Mesenchymal stem cell (in vitro differentiated cells and primary cell): ENCODE data around the gene PALM.
A peak's percentile ranks its signal among the peaks of the same experiment; 100 is the strongest.

ENCODE experiments used
- DNase-seq: peaks from one replicate; pipeline ENCODE4 v3.0.0-alpha.2; 2013
- H2AFZ ChIP-seq: one replicate; pipeline ENCODE4 v1.6.1; 2013; ENCODE audit warnings: low read depth, mild to moderate bottlenecking, control low read depth, inconsistent platforms, low read length, moderate library complexity
- H2AK5ac ChIP-seq: 2 replicates; pipeline ENCODE4 v1.6.1; 2013; ENCODE audit warnings: low read length, moderate library complexity, mild to moderate bottlenecking, inconsistent platforms; ENCODE audit not compliant: severe bottlenecking
- H2BK120ac ChIP-seq: one replicate; pipeline ENCODE4 v1.6.1; 2013; ENCODE audit warnings: low read depth, mild to moderate bottlenecking, inconsistent platforms, low read length, moderate library complexity
- H2BK12ac ChIP-seq, 2 experiments: one replicate each; pipeline ENCODE4 v1.6.1; 2013; ENCODE audit warnings: inconsistent platforms in 2 of 2, low read length in 2 of 2, mild to moderate bottlenecking in 2 of 2, moderate library complexity in 2 of 2, control low read depth in 1 of 2
- H2BK15ac ChIP-seq: one replicate; pipeline ENCODE4 v1.6.1; 2013; ENCODE audit warnings: mild to moderate bottlenecking, low read depth, inconsistent platforms; ENCODE audit not compliant: poor library complexity, severe bottlenecking
- H2BK5ac ChIP-seq: 2 replicates; pipeline ENCODE4 v1.6.1; 2013; ENCODE audit warnings: low read depth, mild to moderate bottlenecking, low read length, control low read depth, inconsistent platforms; ENCODE audit not compliant: poor library complexity, severe bottlenecking
- H3K14ac ChIP-seq, 2 experiments: one replicate each; pipeline ENCODE4 v1.6.1; 2013; ENCODE audit warnings: inconsistent platforms in 2 of 2, low read length in 2 of 2, control low read depth in 1 of 2, mild to moderate bottlenecking in 1 of 2, moderate library complexity in 1 of 2
- H3K18ac ChIP-seq, 2 experiments: one replicate each; pipeline ENCODE4 v1.6.1; 2013; ENCODE audit warnings: inconsistent platforms in 2 of 2, low read length in 2 of 2, control low read depth in 1 of 2, low read depth in 1 of 2, mild to moderate bottlenecking in 1 of 2
- H3K23ac ChIP-seq, 2 experiments: one replicate each; pipeline ENCODE4 v1.6.1; 2013; ENCODE audit warnings: inconsistent platforms in 2 of 2, low read length in 2 of 2, mild to moderate bottlenecking in 2 of 2, moderate library complexity in 2 of 2, control low read depth in 1 of 2
- H3K27ac ChIP-seq: 2 replicates; pipeline ENCODE4 v1.5.1; 2013; ENCODE audit warnings: mild to moderate bottlenecking, moderate library complexity, low read length, control low read depth, inconsistent platforms; ENCODE audit not compliant: poor library complexity, severe bottlenecking
- H3K27me3 ChIP-seq, 2 experiments: 2 replicates each; pipeline versions ENCODE4 v1.6.1 to v1.7.0; 2013; ENCODE audit warnings: low read length in 2 of 2, mild to moderate bottlenecking in 2 of 2, moderate library complexity in 2 of 2, control low read depth in 1 of 2, inconsistent platforms in 1 of 2; ENCODE audit not compliant: control insufficient read depth in 1 of 2, insufficient read depth in 1 of 2
- H3K36me3 ChIP-seq, 2 experiments: 2 replicates each; pipeline versions ENCODE4 v1.6.1 to v1.7.0; 2013; ENCODE audit warnings: low read length in 2 of 2, control low read depth in 1 of 2, inconsistent platforms in 1 of 2, low read depth in 1 of 2, mild to moderate bottlenecking in 1 of 2; ENCODE audit not compliant: insufficient read depth in 2 of 2, control insufficient read depth in 1 of 2
- H3K4ac ChIP-seq, 2 experiments: one replicate each; pipeline ENCODE4 v1.6.1; 2013; ENCODE audit warnings: inconsistent platforms in 2 of 2, low read length in 2 of 2, mild to moderate bottlenecking in 2 of 2, moderate library complexity in 2 of 2, control low read depth in 1 of 2, low read depth in 1 of 2
- H3K4me1 ChIP-seq: 2 replicates; pipeline ENCODE4 v1.6.1; 2013; ENCODE audit warnings: low read depth, low read length, control low read depth; ENCODE audit not compliant: control insufficient read depth, insufficient read depth
- H3K4me2 ChIP-seq: 2 replicates; pipeline ENCODE4 v1.6.1; 2013; ENCODE audit warnings: low read length, mild to moderate bottlenecking, inconsistent platforms; ENCODE audit not compliant: poor library complexity, severe bottlenecking
- H3K4me3 ChIP-seq, 2 experiments: 2 replicates each; pipeline versions ENCODE4 v1.5.1 to v1.7.0; 2013; ENCODE audit warnings: low read length in 2 of 2, mild to moderate bottlenecking in 2 of 2, control low read depth in 1 of 2, low read depth in 1 of 2; ENCODE audit not compliant: insufficient read depth in 1 of 2
- H3K79me1 ChIP-seq: replicated peaks from 2 replicates; pipeline ENCODE4 v1.6.1; 2013; ENCODE audit warnings: mild to moderate bottlenecking, control low read depth, low read length, inconsistent platforms; ENCODE audit not compliant: poor library complexity, severe bottlenecking
- H3K9ac ChIP-seq: 2 replicates; pipeline ENCODE4 v1.7.0; 2013; ENCODE audit warnings: mild to moderate bottlenecking, low read length, moderate library complexity
- H3K9me3 ChIP-seq: 2 replicates; pipeline ENCODE4 v1.7.0; 2013; ENCODE audit warnings: mild to moderate bottlenecking, low read length; ENCODE audit not compliant: control insufficient read depth
- H4K8ac ChIP-seq: one replicate; pipeline ENCODE4 v1.6.1; 2013; ENCODE audit warnings: inconsistent platforms, mild to moderate bottlenecking, low read length, moderate library complexity
- H4K91ac ChIP-seq: one replicate; pipeline ENCODE4 v1.6.1; 2013; ENCODE audit warnings: mild to moderate bottlenecking, low read length, inconsistent platforms
- WGBS: methylation state at CpG from one replicate; pipeline ENCODE4 v1.1.7; 2013; ENCODE audit warnings: mixed read lengths; 5-methylcytosine and 5-hydroxymethylcytosine counted together

Gene PALM

DNA sequence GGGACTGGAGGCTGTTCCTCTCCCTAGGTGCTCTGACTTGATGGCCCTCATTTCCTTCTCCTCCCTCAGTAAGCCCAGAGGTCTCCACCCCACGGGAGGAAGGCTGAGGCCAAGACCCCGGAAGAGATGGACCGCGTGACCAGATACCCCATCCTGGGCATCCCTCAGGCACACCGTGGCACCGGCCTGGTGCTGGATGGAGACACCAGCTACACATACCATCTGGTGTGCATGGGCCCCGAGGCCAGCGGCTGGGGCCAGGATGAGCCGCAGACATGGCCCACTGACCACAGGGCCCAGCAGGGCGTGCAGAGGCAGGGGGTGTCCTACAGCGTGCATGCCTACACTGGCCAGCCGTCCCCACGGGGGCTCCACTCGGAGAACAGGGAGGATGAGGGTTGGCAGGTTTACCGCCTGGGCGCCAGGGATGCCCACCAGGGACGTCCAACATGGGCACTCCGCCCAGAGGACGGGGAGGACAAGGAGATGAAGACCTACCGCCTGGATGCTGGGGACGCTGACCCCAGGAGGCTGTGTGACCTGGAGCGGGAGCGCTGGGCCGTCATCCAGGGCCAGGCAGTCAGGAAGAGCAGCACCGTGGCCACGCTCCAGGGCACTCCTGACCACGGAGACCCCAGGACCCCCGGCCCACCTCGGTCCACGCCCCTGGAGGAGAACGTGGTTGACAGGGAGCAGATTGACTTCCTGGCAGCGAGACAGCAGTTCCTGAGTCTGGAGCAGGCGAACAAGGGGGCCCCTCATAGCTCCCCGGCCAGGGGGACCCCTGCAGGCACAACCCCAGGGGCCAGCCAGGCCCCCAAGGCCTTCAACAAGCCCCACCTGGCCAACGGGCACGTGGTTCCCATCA is 48.3 kb downstream of the PALM start:
- Histone ChIP-seq H2BK5ac (no peak overlapping the region), H3K14ac (peak overlapping the region in 1 of 2 experiments; percentile 42), H3K4ac (no peak overlapping the region), H3K27me3 (no peaks in the 10 kb centered on the region), H2AFZ (no peak overlapping the region), H3K36me3 (no peaks in the 10 kb centered on the region), H2AK5ac (no peak overlapping the region), H4K8ac (no peak overlapping the region), H3K18ac (no peak overlapping the region), H4K91ac (no peak overlapping the region), H2BK15ac (no peak overlapping the region), H2BK120ac (no peak overlapping the region), H3K9ac (no peak overlapping the region), H3K4me1 (peaks cover 11% of the 10 kb centered on the region), H3K4me3 (no peak overlapping the region), H3K79me1 (no peaks in the 10 kb centered on the region), H3K4me2 (no peak overlapping the region), H3K9me3 (peaks cover 5% of the 10 kb centered on the region), H3K27ac (no peak overlapping the region), H3K23ac (no peak overlapping the region), H2BK12ac (no peak overlapping the region)
- 90% methylated on average over 36 of the region's 36 CpGs for WGBS
- no peak for DNase-seq

DNA sequence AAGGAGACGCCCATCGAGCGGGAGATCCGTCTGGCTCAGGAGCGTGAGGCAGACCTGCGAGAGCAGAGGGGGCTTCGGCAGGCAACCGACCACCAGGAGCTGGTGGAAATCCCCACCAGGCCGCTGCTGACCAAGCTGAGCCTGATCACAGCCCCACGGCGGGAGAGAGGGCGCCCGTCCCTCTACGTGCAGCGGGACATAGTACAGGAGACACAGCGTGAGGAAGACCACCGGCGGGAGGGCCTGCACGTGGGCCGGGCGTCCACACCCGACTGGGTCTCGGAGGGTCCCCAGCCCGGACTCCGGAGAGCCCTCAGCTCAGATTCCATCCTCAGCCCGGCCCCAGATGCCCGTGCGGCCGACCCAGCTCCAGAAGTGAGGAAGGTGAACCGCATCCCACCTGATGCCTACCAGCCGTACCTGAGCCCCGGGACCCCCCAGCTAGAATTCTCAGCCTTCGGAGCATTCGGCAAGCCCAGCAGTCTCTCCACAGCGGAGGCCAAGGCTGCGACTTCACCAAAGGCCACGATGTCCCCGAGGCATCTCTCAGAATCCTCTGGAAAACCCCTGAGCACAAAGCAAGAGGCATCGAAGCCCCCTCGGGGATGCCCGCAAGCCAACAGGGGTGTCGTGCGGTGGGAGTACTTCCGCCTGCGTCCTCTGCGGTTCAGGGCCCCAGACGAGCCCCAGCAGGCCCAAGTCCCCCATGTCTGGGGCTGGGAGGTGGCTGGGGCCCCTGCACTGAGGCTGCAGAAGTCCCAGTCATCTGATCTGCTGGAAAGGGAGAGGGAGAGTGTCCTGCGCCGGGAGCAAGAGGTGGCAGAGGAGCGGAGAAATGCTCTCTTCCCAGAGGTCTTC is 49.3 kb downstream of the PALM start:
- Histone ChIP-seq H3K23ac (no peak overlapping the region), H3K4ac (no peak overlapping the region), H3K27me3 (no peaks in the 10 kb centered on the region), H3K4me2 (no peak overlapping the region), H2BK12ac (no peak overlapping the region), H3K9me3 (peaks cover 5% of the 10 kb centered on the region), H3K4me1 (peaks cover 6% of the 10 kb centered on the region), H3K9ac (no peak overlapping the region), H2AFZ (no peak overlapping the region), H3K4me3 (no peak overlapping the region), H2BK5ac (no peak overlapping the region), H2AK5ac (no peak overlapping the region), H3K79me1 (no peaks in the 10 kb centered on the region), H3K27ac (no peak overlapping the region), H3K18ac (no peak overlapping the region), H3K36me3 (no peaks in the 10 kb centered on the region), H3K14ac (no peak overlapping the region), H4K91ac (no peak overlapping the region), H4K8ac (no peak overlapping the region), H2BK15ac (no peak overlapping the region), H2BK120ac (no peak overlapping the region)
- no peak for DNase-seq
- 96% methylated on average over 50 of the region's 50 CpGs for WGBS

DNA sequence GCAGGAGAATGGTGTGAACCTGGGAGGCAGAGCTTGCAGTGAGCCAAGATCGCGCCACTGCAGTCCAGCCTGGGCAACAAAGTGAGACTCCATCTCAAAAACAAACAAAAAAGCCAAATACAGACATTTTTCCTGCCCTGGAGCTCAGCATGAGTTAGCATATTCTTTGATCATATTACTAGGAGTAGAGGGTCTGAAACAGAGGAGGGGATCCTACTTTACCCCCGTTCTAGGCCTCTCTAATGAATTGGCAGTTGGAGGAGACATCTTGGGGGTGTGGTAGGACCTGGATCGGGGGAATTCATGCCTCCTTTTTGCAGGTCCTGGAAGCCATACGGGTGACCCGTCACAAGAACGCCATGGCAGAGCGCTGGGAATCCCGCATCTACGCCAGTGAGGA is 54.4 kb downstream of the PALM start:
- H2BK5ac ChIP-seq = no peak overlapping the region
- H2AK5ac ChIP-seq = no peak overlapping the region
- H2BK12ac ChIP-seq = no peak overlapping the region
- no peak overlapping the region for H4K8ac ChIP-seq
- H3K23ac ChIP-seq = no peak overlapping the region
- 95% methylated on average over 9 of the region's 10 CpGs for WGBS
- no peak overlapping the region for H3K4me2 ChIP-seq
- no peak overlapping the region for H3K27ac ChIP-seq
- H3K4me3 ChIP-seq = no peak overlapping the region
- H3K14ac ChIP-seq = no peak overlapping the region
- H3K79me1 ChIP-seq = no peaks in the 10 kb centered on the region
- no peak overlapping the region for H3K9ac ChIP-seq
- H3K18ac ChIP-seq = no peak overlapping the region
- peaks cover 5% of the 10 kb centered on the region for H3K9me3 ChIP-seq
- no peaks in the 10 kb centered on the region for H3K4me1 ChIP-seq
- no peak overlapping the region for H3K4ac ChIP-seq
- H2AFZ ChIP-seq = no peak overlapping the region
- no peaks in the 10 kb centered on the region for H3K27me3 ChIP-seq
- no peaks in the 10 kb centered on the region for H3K36me3 ChIP-seq
- no peak overlapping the region for H4K91ac ChIP-seq
- H2BK15ac ChIP-seq = no peak overlapping the region
- DNase-seq = no peak
- H2BK120ac ChIP-seq = no peak overlapping the region

DNA sequence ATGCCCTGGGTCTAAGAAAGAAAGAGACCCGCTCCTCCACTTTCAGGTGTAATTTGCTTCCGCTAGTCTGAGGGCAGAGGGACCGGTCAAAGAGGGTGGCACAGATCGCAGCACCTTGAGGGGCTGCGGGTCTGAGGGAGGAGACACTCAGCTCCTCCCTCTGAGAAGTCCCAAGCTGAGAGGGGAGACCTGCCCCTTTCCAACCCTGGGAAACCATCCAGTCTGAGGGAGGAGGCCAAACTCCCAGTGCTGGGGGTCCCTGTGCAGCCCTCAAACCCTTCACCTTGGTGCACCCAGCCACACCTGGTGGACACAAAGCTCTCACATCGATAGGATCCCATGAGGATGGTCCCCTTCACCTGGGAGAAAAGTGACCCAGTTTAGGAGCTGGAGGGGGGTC is 55.1 kb downstream of the PALM start:
- Histone ChIP-seq H3K36me3 (no peaks in the 10 kb centered on the region), H4K8ac (no peak overlapping the region), H3K4me3 (no peak overlapping the region), H3K79me1 (no peaks in the 10 kb centered on the region), H2BK120ac (no peak overlapping the region), H3K14ac (no peak overlapping the region), H2AK5ac (no peak overlapping the region), H4K91ac (no peak overlapping the region), H3K4me1 (peaks cover 2% of the 10 kb centered on the region), H3K27me3 (no peaks in the 10 kb centered on the region), H3K4ac (no peak overlapping the region), H3K9me3 (peaks cover 5% of the 10 kb centered on the region), H2BK5ac (no peak overlapping the region), H3K9ac (no peak overlapping the region), H3K23ac (no peak overlapping the region), H2BK15ac (no peak overlapping the region), H2BK12ac (no peak overlapping the region), H3K4me2 (no peak overlapping the region), H3K27ac (no peak overlapping the region), H2AFZ (no peak overlapping the region), H3K18ac (no peak overlapping the region)
- WGBS = 98% methylated on average over 6 of the region's 6 CpGs
- DNase-seq = no peak
